GM19193 (cell line): Measurements from ENCODE around the gene KAZN.

Experiments
- POLR2A ChIP-seq: IDR thresholded peaks from 4 replicates; pipeline ENCODE4 v1.6.1; 2011; ENCODE audit not compliant: insufficient read depth, insufficient read length; ENCODE audit errors: extremely low read depth

The KAZN gene

DNA sequence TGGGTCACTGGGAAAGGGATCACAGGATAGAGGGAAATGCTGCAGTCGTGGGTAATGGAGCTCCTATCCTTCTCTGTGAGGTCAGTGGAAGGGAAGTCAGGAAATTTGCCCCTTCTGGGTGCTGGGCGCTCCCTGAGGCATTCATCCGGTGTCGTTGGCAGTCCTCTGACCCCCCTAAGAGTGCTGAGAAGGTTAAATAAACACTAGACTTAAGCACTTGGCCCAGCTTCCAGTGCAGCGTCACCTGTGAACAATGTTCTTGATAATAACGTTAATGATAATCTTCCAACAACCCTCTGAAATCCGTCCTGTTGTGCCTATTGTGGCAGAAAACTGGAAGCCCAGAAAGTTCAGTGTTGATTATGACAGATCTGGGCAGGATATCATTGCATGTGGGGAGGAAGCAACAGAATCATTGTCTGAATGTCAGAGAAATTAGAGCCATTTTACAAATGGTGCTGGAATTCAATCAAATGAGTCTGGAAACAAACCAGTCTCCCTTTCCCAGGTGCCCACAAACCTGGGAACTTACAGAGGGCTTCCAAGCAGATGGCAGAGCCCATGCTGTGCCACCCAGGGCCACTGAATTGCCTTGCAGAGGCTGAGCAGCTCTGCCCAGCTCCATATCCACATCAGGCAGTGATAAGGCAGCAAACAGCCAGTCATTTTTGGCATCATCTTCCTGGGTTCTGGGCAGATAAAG lies 216.8 kb downstream of the KAZN start:
- no peak for TF ChIP-seq POLR2A

DNA sequence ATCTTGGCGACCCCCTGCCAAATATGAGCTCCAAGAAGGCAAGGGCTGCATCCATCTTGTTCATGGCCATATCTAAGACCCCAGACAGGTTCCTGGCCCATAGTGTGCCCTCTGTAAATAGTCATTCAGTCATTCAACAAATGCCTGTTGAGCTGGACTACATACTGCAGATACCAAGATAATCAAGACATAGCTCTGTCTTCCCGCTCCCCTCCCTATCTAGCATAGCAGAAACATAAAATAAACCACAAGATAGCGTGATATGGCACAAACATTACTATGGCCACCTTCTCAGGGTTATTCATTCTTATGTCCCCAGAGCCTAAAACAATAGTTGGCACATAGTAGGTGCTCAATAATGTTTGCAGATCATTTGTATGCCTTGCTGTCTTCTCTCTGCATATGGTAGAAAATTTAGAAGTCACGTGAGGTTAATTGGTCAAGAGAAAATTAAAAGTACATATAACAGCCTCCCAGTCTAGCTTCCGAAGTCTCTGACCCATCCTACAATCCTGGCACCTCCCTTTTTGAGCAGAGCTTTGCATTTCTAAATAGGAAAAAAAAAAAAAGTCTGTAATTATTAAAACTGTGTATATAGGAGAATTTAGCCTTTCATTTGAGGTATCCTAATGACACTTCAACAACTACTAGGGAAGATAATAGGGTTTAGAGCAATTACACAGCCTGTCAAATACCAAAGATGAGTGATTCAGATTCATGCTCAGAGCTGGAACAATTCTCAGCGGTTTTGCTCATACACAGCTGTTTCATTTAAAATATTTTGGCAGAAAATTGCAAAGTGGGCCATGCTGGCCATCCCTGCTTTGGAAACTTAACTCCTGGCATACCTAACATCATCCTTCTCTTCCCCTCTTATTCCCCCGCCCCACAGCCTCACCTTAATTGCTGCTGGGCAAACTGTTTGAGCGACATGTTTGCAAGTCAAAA lies 219.0 kb downstream of the KAZN start:
- TF ChIP-seq POLR2A, result no peak

- no peak for TF ChIP-seq POLR2A
Observed at GRCh38 chr1:14820295-14821085, 222.0 kb downstream of the KAZN start.

- no peak for TF ChIP-seq POLR2A
Observed at GRCh38 chr1:14822493-14822892, 224.0 kb downstream of the KAZN start.

DNA sequence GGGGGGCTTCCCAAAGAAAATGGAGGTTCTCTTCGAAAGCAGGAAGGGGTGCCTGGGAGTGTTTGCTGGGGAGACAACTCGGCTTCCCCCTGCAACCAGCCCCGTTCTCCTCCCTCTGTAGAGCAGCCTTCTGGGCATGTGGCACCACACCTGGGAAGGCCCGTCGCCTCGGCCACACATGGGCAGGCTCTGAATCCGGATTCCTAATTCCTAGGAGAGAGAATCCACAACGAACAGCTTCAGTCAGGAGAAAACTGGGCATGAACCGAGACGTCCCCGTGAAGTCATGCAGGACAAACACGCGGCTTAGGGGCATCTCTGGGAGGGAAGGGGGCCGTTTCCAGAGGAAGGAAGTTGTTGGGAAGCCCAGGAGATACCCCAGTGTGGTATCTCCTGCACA lies 224.5 kb downstream of the KAZN start:
- TF ChIP-seq POLR2A, result no peak

GRCh38 chr1:14824314-14824915 lies 225.9 kb downstream of the KAZN start:
- TF ChIP-seq POLR2A, result no peak

GRCh38 chr1:14825396-14825795 lies 226.9 kb downstream of the KAZN start:
- no peak for TF ChIP-seq POLR2A

DNA sequence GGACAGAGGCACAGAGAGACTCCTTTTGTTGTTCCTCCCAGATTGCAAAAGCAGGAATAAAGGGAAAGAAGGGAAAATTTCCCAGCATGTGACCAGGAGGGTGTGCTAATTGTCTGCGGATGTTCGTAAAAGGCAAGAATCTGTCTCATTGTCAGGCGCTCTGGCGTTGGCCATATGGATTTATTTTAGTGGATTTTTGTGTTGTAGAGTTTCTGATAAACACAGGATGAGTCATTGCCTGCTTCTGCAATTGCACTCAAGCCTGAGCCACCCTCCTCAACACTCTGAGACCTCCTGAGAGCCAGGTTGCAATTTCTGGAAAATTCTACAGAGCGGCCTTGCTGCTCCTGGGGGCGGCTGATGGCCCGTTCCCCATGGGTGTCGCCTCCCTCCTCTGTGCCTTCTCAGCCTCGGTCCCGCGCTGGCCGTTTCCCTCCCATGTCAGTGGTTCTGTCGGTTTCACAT lies 227.7 kb downstream of the KAZN start:
- no peak for TF ChIP-seq POLR2A

- TF ChIP-seq POLR2A, result no peak
Observed at GRCh38 chr1:14826731-14827326, 228.3 kb downstream of the KAZN start.

GRCh38 chr1:14827870-14828269 lies 229.4 kb downstream of the KAZN start:
- TF ChIP-seq POLR2A, result no peak

GRCh38 chr1:14828665-14829064 lies 230.2 kb downstream of the KAZN start:
- TF ChIP-seq POLR2A, result no peak

DNA sequence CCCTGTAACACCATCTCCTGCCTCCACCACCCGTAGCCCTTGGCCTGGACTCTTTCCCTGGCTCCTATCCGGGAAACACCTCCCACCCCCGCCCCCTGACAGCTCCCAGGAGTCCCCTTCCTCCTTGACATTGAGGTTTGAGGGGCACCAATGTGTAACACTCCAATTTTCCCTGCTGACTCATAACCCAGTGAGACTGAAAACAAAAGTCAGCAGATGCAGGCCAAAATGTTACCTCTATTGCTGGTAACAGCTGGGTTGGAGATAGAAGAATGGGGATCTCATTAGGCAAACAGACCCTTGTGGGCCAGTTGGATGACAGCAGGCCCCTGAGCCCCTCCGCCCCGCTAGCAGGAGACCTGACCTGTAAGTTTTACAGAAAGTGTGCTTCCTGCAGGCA lies 237.2 kb downstream of the KAZN start:
- TF ChIP-seq POLR2A, result no peak

- TF ChIP-seq POLR2A, result no peak
Observed at GRCh38 chr1:14836426-14837140, 238.1 kb downstream of the KAZN start.

DNA sequence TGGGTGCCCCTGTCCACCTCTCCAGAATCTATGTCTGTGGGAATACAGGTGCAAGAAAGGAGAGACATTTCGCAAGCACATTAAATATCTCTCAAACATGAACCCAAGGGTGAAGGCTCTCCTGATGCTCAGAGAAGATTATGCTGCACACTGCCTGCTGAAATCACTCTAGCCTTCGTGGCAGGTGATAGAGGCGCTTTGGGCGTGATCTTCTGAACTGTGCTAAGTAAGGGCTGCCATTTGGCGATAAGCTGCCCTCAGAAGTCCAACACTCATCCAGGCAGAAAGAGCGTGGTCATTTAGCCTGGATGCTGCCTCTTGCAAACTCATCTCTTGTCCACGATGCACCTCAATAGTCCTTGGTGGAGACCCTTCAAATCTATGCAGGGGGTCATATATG lies 241.9 kb downstream of the KAZN start:
- no peak for TF ChIP-seq POLR2A
